Measurements from ENCODE around the gene ABCC4. TPM values are rescaled to one million over a fixed set of nuclear protein-coding genes. Genes with fewer than 3 reads are reported as not detected.

Gene ABCC4
- total and polyA plus RNA-seq, 2 experiments from 2014 or later = 4.3 to 12.2 TPM

- Histone ChIP-seq H3K27ac (ENCODE audit: low read depth) (no peak overlapping the region), H3K9me2 (ENCODE audit: insufficient read depth) (no peaks in the 10 kb centered on the region), H3K27me3 (ENCODE audit: insufficient read depth) (no peaks in the 10 kb centered on the region), H3K79me2 (replicated peaks; ENCODE audit: insufficient read depth) (no peaks in the 10 kb centered on the region), H3F3A (replicated peaks; ENCODE audit: low read depth) (no peaks in the 10 kb centered on the region), H3K4me2 (no peak overlapping the region), H2AFZ (no peak overlapping the region), H3K36me3 (ENCODE audit: insufficient read depth) (no peaks in the 10 kb centered on the region), H3K4me3 (no peak overlapping the region), H4K20me1 (replicated peaks; ENCODE audit: insufficient read depth) (no peaks in the 10 kb centered on the region), H3K4me1 (ENCODE audit: insufficient read depth) (no peaks in the 10 kb centered on the region)
- no peak overlapping the region for H3K27ac Mint-ChIP-seq
- H3K36me3 Mint-ChIP-seq (ENCODE audit: low read depth) = no peaks in the 10 kb centered on the region; the same call in 2 of the 3 replicates
- ATAC-seq (no peak), DNase-seq (ENCODE audit: low spot score) (no peak)
- no peak for TF ChIP-seq CREB1 (CRISPR knock-in tag; IDR thresholded peaks at IDR 0.05; ENCODE audit: low read depth)
- no peak for TF ChIP-seq JUNB (IDR thresholded peaks at IDR 0.05; ENCODE audit: unreplicated experiment)
- no peak for TF ChIP-seq CTCF (conservative IDR thresholded peaks at IDR 0.05; ENCODE audit: low read depth in 2 of 2)
- TF ChIP-seq ZNF331 (CRISPR knock-in tag; IDR thresholded peaks at IDR 0.05; ENCODE audit: low read depth) = no peak
- no peak for TF ChIP-seq ZNF114 (CRISPR knock-in tag; IDR thresholded peaks at IDR 0.05)
- no peak for TF ChIP-seq ETS1 (IDR thresholded peaks at IDR 0.05)
- TF ChIP-seq ZNF462 (CRISPR knock-in tag; IDR thresholded peaks at IDR 0.05) = no peak
- TF ChIP-seq NANOG (IDR thresholded peaks at IDR 0.05; ENCODE audit: borderline replicate concordance) = no peak
- TF ChIP-seq EZH2 (IDR thresholded peaks at IDR 0.05; ENCODE audit: low read depth, unreplicated experiment) = no peak
- TF ChIP-seq STAT1 (IDR thresholded peaks at IDR 0.05; ENCODE audit: unreplicated experiment) = no peak
- no peak for TF ChIP-seq REST (IDR thresholded peaks at IDR 0.05; ENCODE audit: unreplicated experiment)
- no peak for TF ChIP-seq POLR2AphosphoS5 (IDR thresholded peaks at IDR 0.05; ENCODE audit: low read depth)
- TF ChIP-seq EZH2phosphoT487 (IDR thresholded peaks at IDR 0.05; ENCODE audit: unreplicated experiment) = no peak
- H3K4me3 Mint-ChIP-seq = no peak overlapping the region
- no peaks in the 10 kb centered on the region for H3K4me1 Mint-ChIP-seq
- peaks cover 3% of the 10 kb centered on the region for H3K27me3 Mint-ChIP-seq (ENCODE audit: insufficient read depth, low read depth, poor library complexity)
- no peaks in the 10 kb centered on the region; the same call in 2 of the 3 replicates for H3K9me3 Mint-ChIP-seq
Measured at GRCh38 chr13:95317039-95317989, 16.1 kb upstream of the ABCC4 start.
